AG09319 (cell line): ENCODE results near the gene GTF3C2.

Experiments
- DNase-seq: peaks from one replicate; pipeline ENCODE4 v3.0.0-alpha.2; 2010; ENCODE audit warnings: low read depth; ENCODE audit errors: extremely low read depth
- CTCF ChIP-seq: IDR thresholded peaks from 2 replicates; pipeline ENCODE4 v1.5.1; 2011; ENCODE audit warnings: low read depth, mild to moderate bottlenecking, inconsistent platforms, low read length, moderate library complexity

Gene GTF3C2

DNA sequence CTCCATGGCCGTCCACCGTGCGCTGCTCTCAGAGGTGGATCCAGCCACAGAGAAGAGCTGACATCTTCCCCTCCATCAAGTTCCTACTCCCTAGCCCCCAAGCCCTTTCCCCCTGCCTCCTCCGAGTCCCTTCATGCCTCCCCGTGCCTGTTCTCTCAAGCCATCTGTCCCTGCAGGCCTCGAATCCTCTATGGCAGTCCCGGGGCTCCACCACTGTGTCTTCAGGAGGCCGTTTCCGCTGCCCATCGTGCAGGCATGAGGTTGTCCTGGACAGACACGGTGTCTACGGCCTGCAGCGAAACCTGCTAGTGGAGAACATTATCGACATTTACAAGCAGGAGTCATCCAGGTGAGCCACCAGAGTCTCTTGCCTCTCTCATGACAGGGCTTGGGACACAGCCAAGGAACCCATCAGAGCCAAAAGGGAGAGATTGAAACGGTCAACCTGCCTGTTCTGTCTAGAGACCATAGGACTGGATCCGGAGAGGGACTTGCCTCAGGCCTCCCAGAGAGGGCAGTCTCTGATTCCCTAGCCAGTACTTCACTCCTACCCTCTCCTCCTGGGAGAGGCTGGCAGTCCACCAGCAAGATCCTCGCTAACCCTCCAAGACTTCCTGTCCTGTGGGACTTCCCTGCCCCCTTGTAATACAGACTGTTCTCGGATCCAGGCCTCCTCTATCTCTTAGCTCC, 58.0 kb downstream of the GTF3C2 start:
- no peak for DNase-seq
- no peak for TF ChIP-seq CTCF

- no peak for TF ChIP-seq CTCF
- DNase-seq = no peak
These were observed 59.4 kb downstream of the GTF3C2 start for GRCh38 chr2:27297195-27297594.

- DNase-seq = peak; percentile 5
- no peak for TF ChIP-seq CTCF
These were observed 60.1 kb downstream of the GTF3C2 start for GRCh38 chr2:27296481-27296880.

GRCh38 chr2:27294928-27295327, 61.6 kb downstream of the GTF3C2 start:
- no peak for TF ChIP-seq CTCF
- DNase-seq = no peak

GRCh38 chr2:27291865-27292264, 64.7 kb downstream of the GTF3C2 start:
- TF ChIP-seq CTCF = no peak
- DNase-seq = no peak

DNA sequence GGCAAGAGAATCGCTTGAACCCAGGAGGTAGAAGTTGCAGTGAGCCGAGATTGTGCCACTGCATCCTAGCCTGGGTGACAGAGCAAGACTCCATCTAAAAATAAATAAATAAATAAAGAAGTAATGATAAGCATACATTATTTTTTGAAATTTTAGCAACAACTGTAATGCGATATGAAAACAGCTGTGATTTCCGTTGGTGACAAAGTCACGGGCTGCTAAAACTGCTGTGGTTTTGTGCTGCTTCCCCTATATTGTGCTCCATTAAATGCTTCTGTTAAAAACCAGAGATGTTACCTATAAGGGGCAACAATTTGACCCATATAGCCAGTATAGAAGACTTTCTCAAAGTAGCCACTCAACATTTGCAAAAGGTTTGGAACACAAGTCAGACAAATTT, 66.0 kb downstream of the GTF3C2 start:
- DNase-seq = no peak
- no peak for TF ChIP-seq CTCF

DNA sequence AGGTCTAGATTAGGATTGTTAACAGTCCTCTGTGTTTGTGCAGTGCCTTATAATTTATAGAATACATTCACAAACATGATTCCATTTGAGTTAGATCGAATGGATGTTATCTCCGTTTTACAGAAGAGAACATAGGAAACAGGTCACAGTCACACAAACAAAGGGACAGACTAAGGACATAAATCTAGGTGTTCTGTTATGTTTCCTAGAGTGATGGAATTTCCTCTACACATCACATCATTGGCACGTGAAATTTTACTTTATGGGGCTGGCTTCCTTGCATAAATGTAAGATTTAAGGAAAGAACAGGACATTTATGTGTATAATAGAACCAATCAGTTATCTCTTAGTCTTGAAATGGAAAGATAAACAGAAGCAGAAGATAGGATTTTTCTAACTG, 68.0 kb downstream of the GTF3C2 start:
- no peak for DNase-seq
- no peak for TF ChIP-seq CTCF
